GM21447 (cell line): ENCODE data around the gene GRID1.
"Not testable (repeated sequence)": the region's sequence is repeated elsewhere in the genome, so short reads cannot be mapped to it uniquely, and the experiment has no call there.

Experiments used
- ATAC-seq: cut with Tn5 transposase; IDR thresholded peaks from one replicate; pipeline ENCODE4 v1.9.1; 2021; ENCODE audit not compliant: unreplicated experiment

The GRID1 gene

DNA sequence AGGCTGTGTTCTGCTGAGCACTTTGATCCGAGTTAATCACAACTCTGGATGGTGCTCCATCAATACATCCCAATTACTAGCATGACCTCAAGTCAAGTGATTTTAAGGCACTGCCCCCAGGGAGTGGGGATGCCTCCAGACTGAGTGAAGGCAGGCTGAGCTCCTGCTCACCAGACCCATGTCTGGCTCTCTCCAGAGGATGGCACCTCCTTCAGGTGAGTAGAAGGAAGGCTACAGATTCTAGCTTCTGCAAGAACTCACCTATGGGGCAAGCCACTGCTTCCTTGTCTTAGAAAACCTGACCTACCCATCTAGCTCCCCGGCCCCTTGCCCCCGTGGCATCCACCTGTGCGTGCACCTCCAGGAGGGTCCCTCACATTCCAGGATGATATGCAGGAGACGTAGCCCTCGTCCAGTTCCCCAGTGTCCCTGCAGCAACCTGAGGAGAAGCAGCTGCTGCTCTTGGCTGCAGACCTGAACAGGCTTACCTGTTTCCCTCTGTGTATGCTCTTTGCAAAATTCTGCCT is 390.3 kb downstream of the GRID1 start:
- no peak for ATAC-seq

DNA sequence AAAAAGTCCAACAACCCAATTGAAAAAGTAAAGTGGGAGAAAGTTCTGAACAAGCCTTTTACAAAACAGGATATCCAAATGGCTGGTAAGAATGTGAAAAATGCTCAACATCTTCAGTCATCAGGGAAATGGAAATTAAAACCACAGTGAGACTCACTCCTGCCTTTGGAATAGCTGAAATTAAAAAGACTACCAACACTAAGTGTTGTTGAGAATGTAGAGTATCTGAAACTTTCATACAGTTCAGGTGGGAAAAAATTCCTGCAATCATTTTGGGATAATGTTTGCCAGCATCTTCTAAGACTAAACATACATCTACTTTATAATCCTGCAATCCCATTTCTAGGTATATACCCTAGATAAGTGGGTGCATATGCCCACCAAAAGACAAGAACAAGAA is 395.1 kb downstream of the GRID1 start:
- no peak for ATAC-seq

DNA sequence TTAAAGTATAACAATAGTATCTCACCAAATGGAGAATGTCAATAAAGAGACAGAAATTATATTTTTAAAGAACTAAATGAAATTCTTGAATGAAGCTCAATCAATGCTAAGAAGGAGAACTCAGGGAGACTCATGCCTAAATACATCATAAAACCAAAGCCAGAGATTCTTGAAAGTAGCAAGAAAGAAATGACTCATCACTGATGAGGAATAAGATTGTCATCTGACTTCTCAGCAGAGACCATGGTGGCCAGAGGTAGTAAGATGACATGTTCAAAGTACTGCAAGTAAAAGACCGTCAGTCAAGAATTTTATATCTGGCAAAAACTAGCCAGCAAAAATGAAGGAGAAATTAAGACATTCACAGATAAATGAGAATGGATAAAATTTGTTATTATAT is 399.0 kb downstream of the GRID1 start:
- no peak for ATAC-seq

DNA sequence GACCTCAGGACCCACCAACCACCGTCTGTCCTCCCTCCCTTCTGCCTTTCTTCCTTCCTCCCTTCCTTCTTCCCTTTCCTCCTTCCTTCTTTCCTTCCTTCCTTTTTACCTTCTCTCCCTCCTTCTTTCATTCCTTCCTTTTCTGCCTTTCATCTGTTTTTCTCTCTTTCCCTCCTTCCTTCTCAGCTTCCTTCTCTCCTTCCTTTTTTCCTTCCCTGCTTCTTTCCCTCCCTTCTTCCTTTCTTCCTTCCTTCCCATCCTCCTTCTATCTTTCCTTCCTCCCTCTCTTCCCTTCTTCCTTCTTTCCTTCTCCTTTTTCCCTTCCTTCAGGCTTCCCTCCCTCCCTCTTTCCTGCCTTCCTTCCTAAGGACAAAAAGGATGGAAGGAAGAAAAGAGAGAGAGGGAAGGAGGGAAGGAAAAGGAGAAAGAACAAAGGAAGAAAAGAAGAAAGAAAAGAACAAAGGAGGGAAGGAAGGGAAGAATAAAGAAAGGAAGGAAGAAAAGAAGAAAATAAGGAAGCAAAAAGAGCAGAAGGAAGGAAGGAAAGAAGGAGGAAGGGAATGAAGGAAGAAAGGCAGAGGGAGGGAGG is 405.0 kb downstream of the GRID1 start:
- ATAC-seq: no peak

DNA sequence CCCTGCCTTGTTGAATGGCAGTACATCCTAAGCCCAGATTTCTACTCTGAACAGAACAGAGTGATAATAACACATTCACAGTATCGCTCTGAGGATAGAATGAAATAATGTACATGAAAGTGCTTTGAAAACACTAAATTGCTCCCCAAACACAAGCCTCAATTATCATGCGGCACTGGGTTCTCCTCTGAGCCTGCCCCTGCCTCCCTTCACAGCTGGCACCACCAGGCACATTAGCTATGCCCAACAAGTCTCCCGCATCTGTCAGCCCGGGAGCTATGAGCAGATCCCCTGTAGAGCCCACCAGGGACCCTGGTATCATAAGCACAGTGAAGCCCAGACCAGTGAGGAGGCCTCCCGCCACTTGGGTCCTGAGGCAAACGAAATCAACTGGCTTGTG is 405.5 kb downstream of the GRID1 start:
- no peak for ATAC-seq

DNA sequence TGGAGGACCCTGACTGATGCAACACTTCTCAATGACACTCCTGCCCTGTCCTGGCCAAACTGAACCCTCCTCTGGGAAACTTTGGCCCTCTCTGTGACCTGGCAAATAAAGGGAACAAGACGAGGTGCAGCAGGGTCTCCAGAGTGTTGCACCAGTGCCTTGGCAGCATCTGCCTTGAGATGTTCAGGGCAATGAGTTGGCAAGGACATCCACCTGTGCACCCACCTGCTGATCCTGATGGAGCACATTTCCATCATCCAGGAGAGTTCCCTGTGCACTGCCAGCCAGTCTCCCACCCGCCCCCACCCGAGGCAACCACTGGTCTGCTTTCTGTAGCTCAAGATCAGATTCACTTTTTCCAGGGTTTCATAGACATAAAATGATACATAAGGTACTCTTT is 407.4 kb downstream of the GRID1 start:
- no peak for ATAC-seq

DNA sequence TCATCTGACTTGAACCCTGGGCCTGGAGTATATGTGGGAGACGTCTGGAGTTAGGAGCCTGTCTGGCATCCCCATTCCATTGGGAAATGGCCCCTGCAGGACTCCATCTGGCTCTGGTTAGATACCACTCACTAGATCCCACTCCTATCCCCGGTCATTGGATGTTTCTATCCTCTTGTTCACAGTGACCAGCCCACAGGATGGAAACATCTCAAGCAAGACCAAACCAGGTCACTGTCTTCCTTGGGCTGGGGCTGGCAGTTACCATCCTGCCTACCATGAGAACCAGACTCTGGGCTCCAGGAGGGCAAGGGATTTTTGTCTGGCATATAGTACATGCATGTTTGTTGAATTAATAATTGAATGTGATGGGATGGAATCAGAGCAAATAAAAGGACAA is 415.7 kb downstream of the GRID1 start:
- ATAC-seq: no peak

DNA sequence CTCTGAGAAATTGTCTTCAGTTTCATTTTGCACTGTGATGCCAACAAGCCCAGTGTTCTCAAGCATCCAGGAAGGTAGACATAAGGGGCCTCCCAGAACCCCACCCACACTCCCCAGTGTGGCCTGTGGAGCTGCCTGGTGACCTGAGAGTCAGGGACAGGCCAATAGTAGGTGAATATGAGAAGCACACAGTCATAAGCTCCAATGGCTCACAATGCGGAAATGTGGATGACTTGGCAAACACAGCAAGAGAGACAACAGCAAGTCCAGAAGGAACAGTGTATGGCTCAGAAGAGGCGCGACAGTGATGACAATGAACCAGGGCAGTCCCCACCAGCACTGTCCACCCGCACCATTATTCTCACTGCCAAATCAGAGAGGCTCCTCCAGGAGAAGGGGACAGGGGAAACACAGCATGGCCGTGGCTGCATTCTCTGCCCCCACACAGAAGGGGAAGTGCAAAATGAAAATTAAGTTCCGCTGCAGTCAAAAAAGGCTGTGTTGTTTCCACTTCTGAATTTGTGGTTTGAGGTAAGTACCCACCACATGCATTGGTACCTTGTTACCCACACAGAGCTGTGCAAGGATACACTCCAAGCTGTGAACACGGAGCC is 419.8 kb downstream of the GRID1 start:
- ATAC-seq: peak; percentile 87

DNA sequence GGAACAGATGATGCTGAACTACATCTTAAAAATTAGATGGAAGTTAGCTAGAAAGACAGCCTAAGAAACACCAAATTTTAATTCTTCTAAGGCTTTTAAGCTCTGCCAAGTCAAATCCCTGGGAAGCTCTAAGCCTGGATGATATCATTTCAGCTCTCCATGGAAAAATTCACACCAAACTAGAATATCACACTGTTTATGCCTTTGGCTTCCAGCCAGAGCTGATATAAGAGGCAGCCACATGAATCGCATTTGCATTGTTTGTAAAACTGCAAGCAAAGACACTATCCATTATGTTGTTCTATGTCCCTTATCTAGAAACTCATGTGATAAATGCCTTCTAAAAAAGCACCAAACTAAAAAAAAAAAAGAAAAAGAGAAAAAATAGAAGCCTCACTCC is 430.4 kb downstream of the GRID1 start:
- ATAC-seq: no peak

DNA sequence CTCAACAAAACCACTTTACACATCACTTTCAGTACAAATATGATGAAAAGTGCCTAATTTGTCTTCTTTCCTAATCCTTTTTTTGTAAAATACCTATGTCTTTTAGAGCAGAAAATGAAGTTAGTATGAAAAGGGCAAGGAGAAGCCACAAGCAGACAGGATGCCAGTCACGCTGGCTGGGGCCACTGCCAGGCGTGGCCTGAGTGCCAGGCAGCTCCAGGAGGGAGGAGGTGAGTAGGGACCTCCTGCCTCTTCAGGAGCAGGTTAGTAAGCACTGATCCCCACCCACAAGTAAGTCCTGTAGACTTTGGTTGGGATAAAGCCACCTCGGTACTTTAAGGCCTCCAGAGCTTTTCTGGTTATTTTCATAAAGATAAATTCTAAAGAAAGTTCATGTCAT is 432.0 kb downstream of the GRID1 start:
- no peak for ATAC-seq

DNA sequence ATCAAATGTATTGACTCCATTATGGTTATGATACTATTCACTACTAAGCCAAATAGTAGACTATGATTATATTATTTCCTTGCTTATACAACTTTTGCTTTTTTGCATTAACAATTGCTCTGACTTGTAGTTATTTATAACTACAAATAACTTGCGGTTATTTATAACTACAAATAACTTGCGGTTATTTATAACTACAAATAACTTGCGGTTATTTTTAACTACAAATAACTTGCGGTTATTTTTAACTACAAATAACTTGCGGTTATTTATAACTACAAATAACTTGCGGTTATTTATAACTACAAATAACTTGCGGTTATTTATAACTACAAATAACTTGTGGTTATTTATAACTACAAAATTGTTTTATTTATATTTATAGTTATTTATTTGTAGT is 436.6 kb downstream of the GRID1 start:
- ATAC-seq: not testable (repeated sequence)

DNA sequence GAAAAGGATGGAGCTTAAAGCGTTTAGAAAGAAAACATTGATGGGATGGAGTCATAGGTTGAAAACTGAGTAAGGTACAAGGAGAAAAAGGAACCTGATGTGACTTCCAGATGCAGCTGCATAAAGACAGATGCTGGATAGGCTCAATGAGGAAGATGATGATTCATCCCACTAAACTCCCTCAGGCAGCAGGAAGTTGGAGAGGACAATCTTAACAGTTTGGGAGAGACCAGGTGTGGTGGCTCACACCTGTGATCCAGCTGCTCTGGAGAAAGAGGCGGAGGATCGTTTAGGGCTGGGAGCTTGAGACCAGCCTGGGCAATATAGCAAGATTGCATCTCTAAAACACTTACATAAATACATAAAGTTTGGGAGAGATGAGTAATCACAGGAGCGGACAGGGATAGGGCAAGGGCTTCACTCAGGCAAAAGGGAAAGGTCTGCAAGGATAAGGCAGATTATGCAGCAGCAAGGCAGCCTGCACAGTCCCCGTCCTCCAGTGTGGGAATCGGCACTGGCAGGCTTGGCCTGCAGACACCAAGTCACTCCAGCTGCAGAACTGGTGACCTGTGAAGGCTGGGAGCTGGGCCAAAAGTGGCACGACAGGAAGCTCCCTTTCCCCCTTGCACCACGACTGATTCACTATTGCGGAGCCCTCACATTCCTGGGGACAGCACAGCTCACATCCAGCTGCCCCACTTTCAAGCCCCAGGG is 438.5 kb downstream of the GRID1 start:
- ATAC-seq: no peak

DNA sequence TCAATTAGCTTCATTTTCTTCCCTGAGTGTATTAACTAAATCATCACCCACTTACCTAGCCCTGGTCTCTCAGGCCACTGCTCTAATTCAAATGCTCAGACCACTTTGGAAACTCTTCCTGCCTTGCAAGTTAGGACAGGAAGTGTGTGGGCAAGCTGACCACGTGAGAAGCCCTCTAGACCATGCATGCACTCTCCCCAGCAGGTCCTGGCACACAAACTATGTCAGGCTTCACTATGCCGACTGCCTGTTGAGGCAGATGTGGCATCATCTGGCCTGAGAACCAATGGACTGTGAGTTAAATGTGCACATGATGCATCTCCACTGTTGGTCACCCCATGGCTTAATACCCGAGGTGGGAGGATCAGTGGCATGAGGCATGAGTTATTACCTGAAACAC is 439.6 kb downstream of the GRID1 start:
- peak; percentile 67 for ATAC-seq

DNA sequence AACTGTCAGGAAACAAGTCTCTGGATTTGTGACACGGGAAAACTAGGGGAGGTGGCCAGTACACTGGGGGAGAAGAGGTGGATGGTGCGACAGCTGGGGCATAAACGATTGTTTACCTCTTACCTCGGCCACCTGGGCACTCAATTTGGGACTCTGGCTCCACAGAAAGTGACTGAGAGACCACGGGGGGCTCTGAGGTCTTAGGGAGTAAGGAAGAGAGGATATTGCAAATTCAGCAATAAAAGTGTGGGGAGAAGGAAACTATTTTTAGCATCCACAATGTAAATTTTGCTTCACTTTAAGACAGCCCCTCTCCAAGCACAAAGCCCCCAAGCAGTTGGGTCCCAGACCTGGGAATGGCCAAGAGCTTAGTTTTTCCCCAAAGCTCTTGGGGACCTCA is 440.5 kb downstream of the GRID1 start:
- no peak for ATAC-seq

DNA sequence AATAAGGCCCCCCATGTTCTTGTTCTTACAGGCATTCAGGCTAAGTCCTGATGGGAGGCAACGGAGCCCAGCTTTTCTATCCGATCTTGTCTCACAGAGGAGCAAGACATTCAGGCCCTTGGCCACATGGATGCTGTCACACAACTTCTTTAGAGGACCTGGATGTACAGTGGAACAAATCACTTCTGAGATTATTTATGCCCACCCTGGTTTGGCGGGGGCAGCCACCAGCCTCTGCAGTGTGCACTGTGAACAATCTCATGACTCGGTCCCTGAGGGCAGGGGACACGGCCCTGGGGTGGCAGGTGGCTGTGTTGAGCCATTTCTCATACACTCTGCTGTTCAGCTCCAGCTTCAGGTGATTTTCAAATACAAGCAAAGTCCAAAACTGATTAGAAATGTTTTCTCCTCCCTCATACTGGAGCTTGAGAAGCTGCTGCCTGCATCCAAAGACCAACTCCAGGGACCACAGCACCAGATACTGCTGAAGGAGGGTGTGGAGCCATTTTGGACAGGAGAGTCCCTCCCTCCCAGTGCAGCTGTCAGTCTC is 441.3 kb downstream of the GRID1 start:
- no peak for ATAC-seq

DNA sequence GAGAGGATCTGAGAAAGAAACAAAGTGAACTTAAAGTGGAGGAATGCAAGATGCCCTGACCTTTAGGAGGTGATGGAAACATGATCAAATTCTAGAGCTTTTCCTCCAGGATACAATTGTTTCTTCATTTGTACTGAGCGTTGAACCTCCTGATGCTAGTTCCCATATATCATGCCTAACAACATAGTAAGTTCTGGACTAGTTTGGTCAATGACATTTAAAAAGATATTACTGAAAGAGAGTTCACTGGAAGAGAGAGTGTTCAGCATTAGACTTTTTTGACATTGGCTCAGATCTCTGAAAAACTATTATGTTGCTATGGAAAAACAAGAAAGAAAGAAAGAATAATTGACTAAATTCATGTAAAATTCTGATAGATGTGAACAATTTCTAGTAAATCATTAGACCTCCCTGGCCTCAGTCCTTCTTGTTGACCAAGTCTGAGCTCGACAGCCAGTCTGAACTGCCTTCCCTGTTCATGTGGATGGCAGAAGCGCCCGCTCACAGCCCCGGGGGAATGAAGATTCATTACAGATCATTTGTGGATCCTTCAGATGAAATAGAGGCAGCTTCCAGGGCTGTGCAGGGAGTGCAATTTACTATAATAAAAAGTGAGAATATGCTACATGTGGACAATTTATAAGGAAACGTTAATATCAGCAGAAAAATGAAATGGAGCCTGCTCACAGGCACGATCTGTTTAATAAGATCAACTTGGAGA is 442.1 kb downstream of the GRID1 start:
- no peak for ATAC-seq

DNA sequence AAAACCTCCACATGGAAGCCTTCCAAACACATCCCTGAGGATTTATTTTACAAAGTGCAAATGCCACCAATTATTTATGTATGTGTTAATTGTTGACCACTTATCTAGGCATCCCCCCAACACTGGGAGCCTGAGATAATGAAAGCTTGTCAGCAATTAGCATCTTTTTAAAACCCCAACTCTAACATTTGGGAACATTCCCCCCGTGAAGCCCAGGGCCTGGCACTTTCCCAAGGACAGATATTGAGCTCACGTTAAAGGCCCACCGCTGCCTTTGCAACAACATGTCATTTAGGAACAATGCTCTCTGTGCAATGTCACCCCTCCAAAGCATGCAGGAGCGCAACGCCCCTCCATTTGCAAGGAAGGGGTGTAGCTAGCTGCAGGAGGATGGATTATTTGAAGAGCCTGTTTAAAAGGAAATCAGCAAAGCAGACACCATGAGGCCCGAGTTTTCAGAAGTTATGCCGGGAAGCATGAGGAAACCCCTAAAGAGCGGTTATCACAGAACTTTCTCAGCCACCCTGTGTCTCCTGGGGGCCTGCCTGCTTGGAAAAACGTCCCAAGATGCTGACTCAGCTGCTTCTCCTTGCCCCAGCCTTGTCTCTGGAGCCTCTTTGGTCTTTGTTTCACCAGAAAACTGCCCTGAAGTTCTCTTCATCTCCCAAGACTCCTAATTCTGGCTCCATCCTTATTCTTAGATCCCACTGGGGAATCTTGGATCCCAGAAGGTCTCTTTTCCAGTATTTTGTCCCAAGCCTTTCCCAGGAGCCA is 444.1 kb downstream of the GRID1 start:
- no peak for ATAC-seq

DNA sequence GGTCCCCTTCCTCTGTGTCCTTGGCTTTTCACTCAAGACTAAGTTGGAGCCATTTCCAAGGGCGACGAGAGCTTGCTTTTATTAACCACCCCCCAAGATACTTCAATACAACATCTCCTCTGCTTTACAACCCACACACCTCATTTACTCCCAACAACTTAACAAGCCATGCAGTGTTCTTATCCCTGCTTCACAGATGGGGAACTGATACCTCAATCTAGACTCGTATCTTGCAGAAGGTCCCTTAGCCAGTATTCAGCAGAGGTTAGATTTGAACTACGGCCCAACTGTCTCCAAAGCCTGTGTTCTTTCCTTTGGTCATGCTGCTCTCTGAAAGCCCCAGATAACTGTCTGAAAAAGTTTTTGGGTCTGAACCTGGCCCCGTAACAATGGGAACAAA is 444.8 kb downstream of the GRID1 start:
- ATAC-seq: no peak

DNA sequence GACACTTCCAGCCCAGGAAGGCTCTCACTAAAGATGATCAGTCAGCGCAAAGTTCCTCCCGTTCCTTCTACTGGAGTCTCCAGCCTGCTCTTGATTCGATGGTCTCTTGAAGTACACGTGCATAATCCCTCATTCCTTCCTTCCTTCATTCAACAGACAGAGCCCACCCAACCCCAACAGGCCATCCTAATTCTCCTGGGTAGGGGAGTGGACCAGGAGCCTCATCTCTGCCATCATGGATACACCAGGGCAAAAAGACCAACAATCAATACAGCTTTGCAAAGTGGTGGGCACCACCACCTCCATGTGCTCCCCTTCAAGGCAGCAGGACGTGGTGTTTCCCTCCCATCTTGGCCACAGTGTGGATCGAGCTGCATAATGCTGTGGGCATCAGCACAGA is 446.3 kb downstream of the GRID1 start:
- no peak for ATAC-seq

DNA sequence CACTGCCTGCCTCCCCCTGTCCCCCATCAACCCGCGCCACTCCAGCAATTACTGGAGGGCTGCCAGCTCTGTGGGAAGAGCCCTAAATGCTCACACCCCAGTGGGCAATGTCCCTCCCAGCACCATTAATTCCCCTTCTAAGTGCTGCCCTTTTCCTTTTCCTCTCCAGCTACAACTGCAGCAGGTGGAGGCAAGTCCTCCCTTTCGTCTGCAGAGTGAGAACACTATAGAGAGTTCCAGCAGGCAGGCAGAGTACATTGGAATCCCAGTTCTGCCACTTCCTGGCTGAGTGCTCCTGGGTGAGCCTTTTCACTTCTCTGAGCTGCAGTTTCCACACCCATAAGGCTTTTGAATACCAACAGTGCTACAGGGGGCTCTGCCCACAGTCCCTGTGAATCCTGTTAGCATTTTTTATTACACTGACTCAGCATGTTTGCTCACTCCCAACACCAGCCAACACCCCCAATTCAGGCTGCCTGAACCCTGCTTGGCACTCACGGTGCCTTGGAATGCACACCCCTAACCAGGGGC is 447.0 kb downstream of the GRID1 start:
- no peak for ATAC-seq
